Measurements from ENCODE around the gene KCNA4.

- TF ChIP-seq POLR2A (IDR thresholded peaks at IDR 0.05; ENCODE audit: low read length) (no peak), GATA1 (IDR thresholded peaks at IDR 0.05; ENCODE audit: low read depth, low read length) (no peak)
Observed at GRCh38 chr11:29985248-29985647, 31.6 kb downstream of the KCNA4 start.
